Hepatocyte (in vitro differentiated cells): ENCODE results near the gene USP20. TPM values are rescaled to one million over a fixed set of nuclear protein-coding genes. Genes with fewer than 3 reads are reported as not detected.

ENCODE experiments used
- DNase-seq: peaks from one replicate; pipeline ENCODE4 v3.0.0-alpha.2; 2016; ENCODE audit warnings: low spot score
- H2AFZ ChIP-seq: fragments of 200-600 bp; sonication (generic); 2 replicates; pipeline ENCODE4 v1.6.0; 2016; ENCODE audit warnings: antibody characterized with exemption, mild to moderate bottlenecking
- H3K27ac ChIP-seq: fragments of 200-600 bp; sonication (generic); 2 replicates; pipeline ENCODE4 v1.5.1; 2016; ENCODE audit warnings: mild to moderate bottlenecking
- H3K27me3 ChIP-seq: fragments of 200-600 bp; sonication (generic); 2 replicates; pipeline ENCODE4 v1.6.1; 2016
- H3K36me3 ChIP-seq: fragments of 200-600 bp; sonication (generic); replicated peaks from 2 replicates; pipeline ENCODE4 v1.5.1; 2016; ENCODE audit warnings: low read depth; ENCODE audit not compliant: insufficient read depth
- H3K4me1 ChIP-seq: fragments of 200-600 bp; sonication (generic); 2 replicates; pipeline ENCODE4 v1.5.1; 2016; ENCODE audit warnings: mild to moderate bottlenecking, moderate library complexity; ENCODE audit not compliant: insufficient read depth
- H3K4me2 ChIP-seq: fragments of 200-600 bp; sonication (generic); 2 replicates; pipeline ENCODE4 v1.6.0; 2016
- H3K4me3 ChIP-seq: fragments of 200-600 bp; sonication (generic); 2 replicates; pipeline ENCODE4 v1.5.1; 2016; ENCODE audit warnings: mild to moderate bottlenecking
- H3K79me2 ChIP-seq: fragments of 200-600 bp; sonication (generic); 2 replicates; pipeline ENCODE4 v1.6.0; 2017; ENCODE audit warnings: mild to moderate bottlenecking
- H3K9me2 ChIP-seq: fragments of 200-600 bp; sonication (generic); replicated peaks from 2 replicates; pipeline ENCODE4 v1.6.0; 2017; ENCODE audit warnings: mild to moderate bottlenecking; ENCODE audit not compliant: insufficient read depth
- H3K9me3 ChIP-seq: fragments of 200-600 bp; sonication (generic); 2 replicates; pipeline ENCODE4 v1.5.1; 2016; ENCODE audit warnings: low read depth, mild to moderate bottlenecking
- H4K20me1 ChIP-seq: fragments of 200-600 bp; sonication (generic); 2 replicates; pipeline ENCODE4 v1.6.0; 2016; ENCODE audit warnings: mild to moderate bottlenecking; ENCODE audit not compliant: insufficient read depth, poor library complexity, severe bottlenecking
- EZH2 ChIP-seq: fragments of 200-600 bp; sonication (generic); IDR thresholded peaks from 2 replicates; pipeline ENCODE4 v1.6.1; 2016; ENCODE audit warnings: antibody characterized with exemption, mild to moderate bottlenecking, borderline replicate concordance
- EZH2phosphoT487 ChIP-seq: fragments of 200-600 bp; sonication (generic); IDR thresholded peaks from one replicate; pipeline ENCODE4 v1.6.1; 2018; ENCODE audit warnings: antibody characterized with exemption, mild to moderate bottlenecking, low read depth, moderate library complexity; ENCODE audit not compliant: unreplicated experiment, severe bottlenecking
- WGBS: methylation state at CpG from one replicate; pipeline ENCODE4 v1.1.6; 2016; ENCODE audit warnings: low lambda C conversion rate; ENCODE audit errors: missing lambda C conversion rate; 5-methylcytosine and 5-hydroxymethylcytosine counted together
- polyA plus RNA-seq: library from polyadenylated mRNA; unstranded; fragments of >200 nt; fragmentation: Nextera tagmentation; extraction: Ambion mirVana; gene quantifications from 2 replicates; pipeline ENCODE4 v1.2.1, GENCODE V29; 2016
- total RNA-seq: library from RNA; depleted of rRNA; stranded (reverse); fragments of >200 nt; gene quantifications from 2 replicates; pipeline ENCODE4 v1.2.3, GENCODE V29; 2014
- TF ChIP-seq, protein P1 (sequence below): fragments of 200-600 bp; sonication (generic); IDR thresholded peaks from 2 replicates; pipeline ENCODE4 v1.5.1; 2016; ENCODE audit warnings: antibody characterized with exemption, mild to moderate bottlenecking; ENCODE audit not compliant: poor library complexity

Gene USP20
- total and polyA plus RNA-seq, 2 experiments from 2014 or later: 10.6 to 29.0 TPM

- Histone ChIP-seq H3K27ac (no peak overlapping the region), H4K20me1 (no peaks in the 10 kb centered on the region)
- WGBS: 68% methylated on average over 5 of the region's 5 CpGs
Observed at GRCh38 chr9:129851821-129852220, 16.6 kb downstream of the USP20 start.

GRCh38 chr9:129852579-129852978 lies 17.3 kb downstream of the USP20 start:
- no peaks in the 10 kb centered on the region for H3K27me3 ChIP-seq
- no peaks in the 10 kb centered on the region for H3K4me1 ChIP-seq
- H3K4me2 ChIP-seq: no peak overlapping the region
- no peaks in the 10 kb centered on the region for H3K36me3 ChIP-seq
- H3K9me3 ChIP-seq: no peaks in the 10 kb centered on the region
- no peaks in the 10 kb centered on the region for H3K79me2 ChIP-seq
- H3K4me3 ChIP-seq: no peak overlapping the region
- peak overlapping the region; percentile 19 for H3K27ac ChIP-seq
- H2AFZ ChIP-seq: no peak overlapping the region
- DNase-seq: no peak
- WGBS: 63% methylated on average over 5 of the region's 5 CpGs
- H4K20me1 ChIP-seq: no peaks in the 10 kb centered on the region
- TF ChIP-seq EZH2 (no peak), EZH2phosphoT487 (no peak)
- TF ChIP-seq, protein P1, sequence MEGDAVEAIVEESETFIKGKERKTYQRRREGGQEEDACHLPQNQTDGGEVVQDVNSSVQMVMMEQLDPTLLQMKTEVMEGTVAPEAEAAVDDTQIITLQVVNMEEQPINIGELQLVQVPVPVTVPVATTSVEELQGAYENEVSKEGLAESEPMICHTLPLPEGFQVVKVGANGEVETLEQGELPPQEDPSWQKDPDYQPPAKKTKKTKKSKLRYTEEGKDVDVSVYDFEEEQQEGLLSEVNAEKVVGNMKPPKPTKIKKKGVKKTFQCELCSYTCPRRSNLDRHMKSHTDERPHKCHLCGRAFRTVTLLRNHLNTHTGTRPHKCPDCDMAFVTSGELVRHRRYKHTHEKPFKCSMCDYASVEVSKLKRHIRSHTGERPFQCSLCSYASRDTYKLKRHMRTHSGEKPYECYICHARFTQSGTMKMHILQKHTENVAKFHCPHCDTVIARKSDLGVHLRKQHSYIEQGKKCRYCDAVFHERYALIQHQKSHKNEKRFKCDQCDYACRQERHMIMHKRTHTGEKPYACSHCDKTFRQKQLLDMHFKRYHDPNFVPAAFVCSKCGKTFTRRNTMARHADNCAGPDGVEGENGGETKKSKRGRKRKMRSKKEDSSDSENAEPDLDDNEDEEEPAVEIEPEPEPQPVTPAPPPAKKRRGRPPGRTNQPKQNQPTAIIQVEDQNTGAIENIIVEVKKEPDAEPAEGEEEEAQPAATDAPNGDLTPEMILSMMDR: no peak
- no peaks in the 10 kb centered on the region for H3K9me2 ChIP-seq

More at GRCh38 chr9:129851821-129852220, 16.6 kb downstream of the USP20 start:
- Histone ChIP-seq H3K36me3 (no peaks in the 10 kb centered on the region), H3K9me2 (no peaks in the 10 kb centered on the region), H3K4me2 (no peak overlapping the region), H3K4me3 (no peak overlapping the region), H3K79me2 (no peaks in the 10 kb centered on the region), H3K4me1 (no peaks in the 10 kb centered on the region), H3K27me3 (no peaks in the 10 kb centered on the region), H2AFZ (no peak overlapping the region), H3K9me3 (no peaks in the 10 kb centered on the region)
- DNase-seq: no peak
- TF ChIP-seq EZH2 (no peak), EZH2phosphoT487 (no peak)
- TF ChIP-seq, protein P1: no peak

- no peak for DNase-seq
- Histone ChIP-seq H3K36me3 (no peaks in the 10 kb centered on the region), H3K9me3 (no peaks in the 10 kb centered on the region), H2AFZ (no peak overlapping the region), H4K20me1 (no peaks in the 10 kb centered on the region), H3K4me2 (no peak overlapping the region), H3K4me3 (no peak overlapping the region), H3K79me2 (no peaks in the 10 kb centered on the region), H3K4me1 (no peaks in the 10 kb centered on the region), H3K9me2 (no peaks in the 10 kb centered on the region), H3K27ac (no peak overlapping the region), H3K27me3 (no peaks in the 10 kb centered on the region)
- 56% methylated on average over 3 of the region's 3 CpGs for WGBS
- TF ChIP-seq, protein P1: no peak
- TF ChIP-seq EZH2 (no peak), EZH2phosphoT487 (no peak)
Observed at GRCh38 chr9:129853614-129854013, 18.4 kb downstream of the USP20 start.
